LNCaP clone FGC (cell line): Measurements from ENCODE around the gene KRT78.

ENCODE experiments used
- DNase-seq: peaks from one replicate; pipeline ENCODE4 v3.0.0-alpha.2; 2011; ENCODE audit warnings: low read depth
- H3K4me3 ChIP-seq: 2 replicates; pipeline ENCODE4 v1.5.1; 2011; ENCODE audit warnings: mild to moderate bottlenecking, low read depth, low read length, control low read depth
- TF ChIP-seq, protein P1 (sequence below): IDR thresholded peaks from 2 replicates; pipeline ENCODE4 v1.5.1; 2012; ENCODE audit warnings: mild to moderate bottlenecking; ENCODE audit not compliant: control insufficient read depth, insufficient read depth; ENCODE audit errors: extremely low read depth

KRT78 gene

DNA sequence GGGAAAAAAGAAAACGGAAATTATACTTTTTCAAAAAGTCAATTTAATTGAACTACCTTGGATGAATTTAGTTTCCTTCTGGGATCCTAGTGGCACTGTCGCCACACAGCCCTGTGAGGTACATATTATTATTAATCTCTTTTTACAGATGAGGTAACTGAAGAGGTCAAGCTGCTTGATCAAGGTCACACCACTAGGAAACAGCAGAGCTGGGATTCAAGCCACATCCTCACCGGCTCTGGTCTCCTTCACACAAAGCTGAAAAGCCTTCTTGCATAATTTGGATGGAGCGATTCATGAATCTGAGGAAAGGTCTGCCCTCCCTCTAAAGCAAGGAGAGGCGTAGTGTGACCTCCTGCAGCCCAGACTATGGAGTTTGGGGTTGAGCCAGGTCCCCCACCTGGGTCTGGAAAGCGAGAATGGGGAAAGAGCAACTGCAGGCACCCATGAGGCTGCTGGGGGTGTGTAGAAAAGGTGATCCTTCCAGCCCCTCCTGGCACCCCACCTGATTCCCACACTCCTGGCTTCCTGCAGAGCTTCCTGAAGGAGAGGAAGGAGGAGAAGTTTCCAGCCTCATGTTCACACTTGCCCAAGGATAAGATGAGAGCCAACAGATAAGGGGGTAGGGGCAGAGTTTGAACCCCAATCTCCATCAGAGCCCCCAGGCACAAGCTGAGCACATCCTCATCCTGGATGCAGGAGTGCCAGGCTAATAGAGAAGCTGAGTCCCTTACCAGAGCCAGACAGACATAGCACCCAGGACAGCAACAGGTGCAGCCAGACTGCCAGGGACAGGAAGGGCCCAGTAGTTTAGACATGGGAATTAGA is 10.8 kb downstream of the KRT78 start:
- no peak for DNase-seq
- H3K4me3 ChIP-seq: no peak overlapping the region
- TF ChIP-seq, protein P1, sequence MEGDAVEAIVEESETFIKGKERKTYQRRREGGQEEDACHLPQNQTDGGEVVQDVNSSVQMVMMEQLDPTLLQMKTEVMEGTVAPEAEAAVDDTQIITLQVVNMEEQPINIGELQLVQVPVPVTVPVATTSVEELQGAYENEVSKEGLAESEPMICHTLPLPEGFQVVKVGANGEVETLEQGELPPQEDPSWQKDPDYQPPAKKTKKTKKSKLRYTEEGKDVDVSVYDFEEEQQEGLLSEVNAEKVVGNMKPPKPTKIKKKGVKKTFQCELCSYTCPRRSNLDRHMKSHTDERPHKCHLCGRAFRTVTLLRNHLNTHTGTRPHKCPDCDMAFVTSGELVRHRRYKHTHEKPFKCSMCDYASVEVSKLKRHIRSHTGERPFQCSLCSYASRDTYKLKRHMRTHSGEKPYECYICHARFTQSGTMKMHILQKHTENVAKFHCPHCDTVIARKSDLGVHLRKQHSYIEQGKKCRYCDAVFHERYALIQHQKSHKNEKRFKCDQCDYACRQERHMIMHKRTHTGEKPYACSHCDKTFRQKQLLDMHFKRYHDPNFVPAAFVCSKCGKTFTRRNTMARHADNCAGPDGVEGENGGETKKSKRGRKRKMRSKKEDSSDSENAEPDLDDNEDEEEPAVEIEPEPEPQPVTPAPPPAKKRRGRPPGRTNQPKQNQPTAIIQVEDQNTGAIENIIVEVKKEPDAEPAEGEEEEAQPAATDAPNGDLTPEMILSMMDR: no peak

DNA sequence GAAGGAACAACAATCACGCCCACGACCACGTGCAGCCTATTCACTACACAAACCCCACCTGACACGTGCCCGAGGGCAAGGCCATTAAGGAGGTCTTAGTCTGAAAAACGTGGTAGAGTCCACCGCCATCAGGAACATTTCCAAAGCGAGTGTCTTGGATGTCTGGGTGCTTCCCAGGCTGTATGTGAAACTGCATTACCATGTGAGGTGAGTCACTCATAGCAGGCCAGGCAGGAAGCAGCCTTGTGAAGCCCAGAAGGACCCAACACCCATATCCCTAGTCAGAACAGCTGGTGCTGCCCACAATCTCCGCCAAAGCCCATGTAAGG is 11.4 kb downstream of the KRT78 start:
- no peak for DNase-seq
- no peak overlapping the region for H3K4me3 ChIP-seq
- TF ChIP-seq, protein P1: no peak

DNA sequence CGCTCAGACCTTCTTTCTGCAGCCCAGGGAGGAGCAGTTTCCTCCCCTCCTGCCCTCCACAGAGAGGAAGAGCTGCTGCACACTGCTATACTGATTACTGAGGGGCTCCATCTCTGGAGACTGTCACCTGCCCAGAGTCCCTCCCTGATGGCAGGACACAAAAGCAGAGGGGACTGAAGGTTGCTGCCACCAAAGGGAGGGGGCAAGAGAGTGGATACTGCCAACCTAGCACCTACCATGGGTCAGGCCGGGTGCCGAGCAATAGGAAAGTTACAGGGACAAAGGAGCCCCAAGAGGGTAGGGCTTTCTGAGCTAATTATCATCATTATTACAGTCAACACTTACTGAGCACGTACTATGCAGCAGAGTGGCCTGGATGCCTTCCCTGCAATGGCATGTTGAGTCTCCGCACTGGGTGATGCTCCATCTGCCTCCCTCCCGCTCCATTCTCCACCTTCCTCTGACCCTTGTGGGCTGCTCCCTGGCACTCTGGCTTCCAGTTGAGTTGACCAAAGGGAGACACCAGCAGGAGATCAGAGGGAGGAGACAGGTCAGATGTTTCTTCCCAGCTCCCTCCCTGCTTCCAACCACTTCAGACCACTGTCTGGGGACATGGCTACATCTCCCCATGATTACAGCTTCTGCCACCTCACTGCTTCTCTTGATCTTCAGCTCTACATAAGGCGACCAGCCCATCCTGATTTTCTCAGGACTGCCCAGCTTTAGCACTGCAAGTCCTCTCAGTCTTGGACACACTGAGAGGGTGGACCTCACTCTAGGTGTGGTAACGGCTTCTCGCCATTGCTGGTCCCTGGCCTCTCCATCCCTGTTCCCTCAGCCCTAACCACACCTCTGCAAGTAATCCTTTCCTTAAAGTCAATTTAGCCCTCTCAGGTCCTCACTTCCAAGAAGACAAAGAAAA is 12.0 kb downstream of the KRT78 start:
- TF ChIP-seq, protein P1: no peak
- no peak for DNase-seq
- no peak overlapping the region for H3K4me3 ChIP-seq

DNA sequence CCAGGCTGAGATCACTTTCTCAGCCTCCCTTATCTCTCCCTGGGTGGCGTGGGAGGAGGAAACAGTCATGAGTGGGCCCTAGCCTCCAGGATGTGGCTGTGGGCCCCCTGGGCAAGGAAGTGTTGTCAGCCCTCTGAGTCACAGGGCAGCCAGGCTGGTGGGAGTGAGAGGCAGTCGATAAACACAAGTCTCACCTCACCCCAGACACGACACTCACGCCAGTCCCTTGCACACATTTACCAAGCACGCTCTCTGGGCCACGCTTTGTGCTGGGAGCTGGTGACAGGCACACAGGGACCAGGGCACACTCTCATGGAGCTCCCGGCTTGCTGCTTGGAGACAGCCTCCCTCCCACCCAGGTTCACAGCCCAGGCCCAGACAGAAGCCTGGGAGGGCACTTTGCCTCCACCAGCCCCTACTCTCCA is 12.7 kb downstream of the KRT78 start:
- no peak for DNase-seq
- TF ChIP-seq, protein P1: no peak
- H3K4me3 ChIP-seq: no peak overlapping the region

DNA sequence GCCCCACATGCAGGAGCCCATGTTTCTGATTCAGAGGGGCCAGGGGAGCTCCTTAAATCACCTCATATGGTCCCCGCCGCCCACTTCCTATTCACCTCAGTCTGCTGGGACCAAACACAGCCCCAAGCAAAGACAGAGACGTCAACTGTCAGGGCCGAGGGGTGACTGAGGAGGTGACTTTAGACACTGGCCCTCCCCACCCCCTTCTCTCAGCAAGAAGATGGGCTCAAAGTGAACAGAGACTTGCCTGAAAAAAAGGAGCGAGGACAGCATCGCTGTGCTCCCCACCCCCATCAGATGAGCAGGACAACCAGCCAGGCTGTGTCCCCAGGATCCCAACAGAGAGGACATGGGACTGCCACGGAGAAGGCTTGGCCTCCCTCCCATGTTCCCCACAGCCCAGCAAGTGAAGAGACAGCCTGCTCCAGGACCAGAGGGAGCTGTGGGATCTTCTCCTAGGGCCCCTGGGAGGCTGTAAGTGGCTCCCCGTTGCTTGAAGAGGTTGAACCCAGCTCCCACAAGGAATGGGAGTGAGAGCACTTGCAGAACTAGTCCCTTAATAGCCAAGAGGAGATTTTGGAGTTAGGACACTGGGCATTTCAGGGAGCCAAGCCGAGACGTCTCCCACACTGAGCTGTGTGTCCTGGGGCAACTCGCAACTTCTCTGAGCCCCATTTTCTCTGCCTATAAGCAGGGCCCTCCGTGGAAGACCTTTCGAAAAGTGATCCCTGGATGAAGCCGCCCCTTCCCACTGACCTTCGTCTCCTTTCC is 13.3 kb downstream of the KRT78 start:
- TF ChIP-seq, protein P1: no peak
- no peak for DNase-seq

DNA sequence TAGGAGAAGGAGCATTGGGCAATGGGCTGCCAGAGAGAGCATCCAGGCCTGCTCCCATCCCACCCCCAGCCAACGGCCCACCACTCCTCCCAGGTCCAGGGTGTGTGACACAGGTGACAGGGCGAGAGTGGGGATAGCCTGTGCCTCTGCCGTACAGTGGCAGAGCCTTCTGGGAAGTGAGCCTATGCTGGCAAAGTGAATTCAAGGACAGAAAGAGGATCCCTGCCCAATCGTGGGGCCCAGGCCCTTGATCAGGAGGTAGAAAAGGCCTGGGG is 14.1 kb downstream of the KRT78 start:
- DNase-seq: no peak
- H3K4me3 ChIP-seq: no peak overlapping the region
- TF ChIP-seq, protein P1: no peak

More for the DNA sequence above, 13.3 kb downstream of the KRT78 start:
- H3K4me3 ChIP-seq: no peak overlapping the region
